Measurements from ENCODE around the gene RFPL3.

DNA sequence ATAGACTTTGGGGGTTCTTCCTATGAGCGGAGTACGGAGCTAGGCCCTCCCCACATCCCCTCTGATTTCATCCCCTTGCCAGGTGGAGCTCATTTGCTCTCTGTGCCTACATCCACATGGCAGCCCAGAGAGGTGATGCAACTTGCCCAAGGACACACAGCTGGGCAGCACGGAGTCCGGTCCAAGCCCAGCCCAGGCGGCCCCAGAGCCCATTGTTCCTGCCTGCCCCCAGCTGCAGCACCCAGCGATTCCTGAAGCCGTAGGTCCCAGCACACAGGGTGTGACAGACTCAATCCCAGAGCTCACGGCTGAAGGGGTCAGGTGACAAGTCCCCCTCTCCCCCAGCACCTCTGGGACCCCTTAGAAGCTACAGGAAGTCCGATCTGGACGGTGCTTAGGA, 22.2 kb upstream of the RFPL3 start:
- no peak for TF ChIP-seq POLR2A (IDR thresholded peaks at IDR 0.05; ENCODE audit: low read length)
- no peak for TF ChIP-seq GATA1 (IDR thresholded peaks at IDR 0.05; ENCODE audit: low read depth, low read length)
